SK-N-SH treated with all-trans-retinoic acid at 6 μM for 48 hours (cell line): ENCODE measurements around the gene CDNF.

Experiments
- ATAC-seq: fragments of 200-7000 bp; cut with Tn5 transposase; 3 replicates; pipeline ENCODE4 v1.9.1; 2020; ENCODE audit warnings: mild to moderate bottlenecking, moderate library complexity
- ARNTL ChIP-seq: fragments of 450-650 bp; formaldehyde crosslinking; IDR thresholded peaks from 2 replicates; pipeline ENCODE4 v1.5.0; 2020; ENCODE audit warnings: low read depth, mild to moderate bottlenecking, moderate library complexity, borderline replicate concordance
- BACH2 ChIP-seq: fragments of 250-450 bp; sonication (Bioruptor Pico); IDR thresholded peaks from 2 replicates; pipeline ENCODE4 v1.9.0; 2021; ENCODE audit warnings: mild to moderate bottlenecking, borderline replicate concordance
- CSDC2 ChIP-seq: fragments of 250-450 bp; sonication (Bioruptor Pico); IDR thresholded peaks from 2 replicates; pipeline ENCODE4 v1.5.0; 2020; ENCODE audit warnings: mild to moderate bottlenecking, moderate library complexity
- ESRRG ChIP-seq: fragments of 250-450 bp; sonication (Bioruptor Pico); IDR thresholded peaks from 2 replicates; pipeline ENCODE4 v1.6.1; 2021; ENCODE audit warnings: mild to moderate bottlenecking
- GLIS3 ChIP-seq: fragments of 250-450 bp; sonication (Bioruptor Pico); IDR thresholded peaks from 2 replicates; pipeline ENCODE4 v1.5.0; 2020; ENCODE audit warnings: mild to moderate bottlenecking, moderate library complexity
- ISL1 ChIP-seq: fragments of 250-450 bp; sonication (Bioruptor Pico); IDR thresholded peaks from 2 replicates; pipeline ENCODE4 v2.1.2; 2022; ENCODE audit warnings: mild to moderate bottlenecking, moderate library complexity
- OSR1 ChIP-seq: fragments of 250-450 bp; sonication (Bioruptor Pico); IDR thresholded peaks from 2 replicates; pipeline ENCODE4 v1.8.0; 2022; ENCODE audit warnings: moderate library complexity, mild to moderate bottlenecking, inconsistent platforms
- PPARA ChIP-seq: fragments of 250-450 bp; sonication (Bioruptor Pico); IDR thresholded peaks from 2 replicates; pipeline ENCODE4 v1.5.0; 2020; ENCODE audit warnings: mild to moderate bottlenecking, borderline replicate concordance
- RARB ChIP-seq: fragments of 250-450 bp; sonication (Bioruptor Pico); IDR thresholded peaks from 2 replicates; pipeline ENCODE4 v1.8.0; 2021; ENCODE audit warnings: mild to moderate bottlenecking, moderate library complexity
- SNAI2 ChIP-seq: fragments of 250-450 bp; sonication (Bioruptor Pico); IDR thresholded peaks from 2 replicates; pipeline ENCODE4 v1.5.0; 2020; ENCODE audit warnings: mild to moderate bottlenecking, moderate library complexity
- TCF4 ChIP-seq: fragments of 250-450 bp; sonication (Bioruptor Pico); IDR thresholded peaks from 2 replicates; pipeline ENCODE4 v1.8.0; 2021; ENCODE audit warnings: mild to moderate bottlenecking, moderate library complexity, borderline replicate concordance
- TOX ChIP-seq: fragments of 250-450 bp; sonication (Bioruptor Pico); IDR thresholded peaks from 2 replicates; pipeline ENCODE4 v1.8.0; 2021; ENCODE audit warnings: mild to moderate bottlenecking, moderate library complexity, borderline replicate concordance
- ZC3H10 ChIP-seq: fragments of 250-450 bp; sonication (Bioruptor Pico); IDR thresholded peaks from 2 replicates; pipeline ENCODE4 v1.5.1; 2021; ENCODE audit warnings: mild to moderate bottlenecking, moderate library complexity
- ZFP30 ChIP-seq: fragments of 450-650 bp; formaldehyde crosslinking; IDR thresholded peaks from 2 replicates; pipeline ENCODE4 v1.5.0; 2022; ENCODE audit warnings: mild to moderate bottlenecking, moderate library complexity
- ZNF70 ChIP-seq: fragments of 450-650 bp; formaldehyde crosslinking; IDR thresholded peaks from 2 replicates; pipeline ENCODE4 v1.5.0; 2020; ENCODE audit warnings: mild to moderate bottlenecking, moderate library complexity
- ZNF8 ChIP-seq: fragments of 450-650 bp; formaldehyde crosslinking; IDR thresholded peaks from 2 replicates; pipeline ENCODE4 v1.5.0; 2020; ENCODE audit warnings: mild to moderate bottlenecking, moderate library complexity
- TF ChIP-seq, protein P1 (sequence below): fragments of 250-450 bp; sonication (Bioruptor Pico); IDR thresholded peaks from 2 replicates; pipeline ENCODE4 v1.8.0; 2020; ENCODE audit warnings: mild to moderate bottlenecking, moderate library complexity, borderline replicate concordance
- TF ChIP-seq, protein P2 (sequence below): fragments of 250-450 bp; sonication (Bioruptor Pico); IDR thresholded peaks from 2 replicates; pipeline ENCODE4 v1.5.0; 2020; ENCODE audit warnings: mild to moderate bottlenecking, moderate library complexity
- TF ChIP-seq, protein P3 (sequence below): fragments of 250-450 bp; sonication (Bioruptor Pico); IDR thresholded peaks from 2 replicates; pipeline ENCODE4 v1.8.0; 2021; ENCODE audit warnings: low read depth, mild to moderate bottlenecking, moderate library complexity, borderline replicate concordance
- TF ChIP-seq, protein P4 (sequence below): fragments of 250-450 bp; sonication (Bioruptor Pico); IDR thresholded peaks from 2 replicates; pipeline ENCODE4 v1.5.1; 2021; ENCODE audit warnings: mild to moderate bottlenecking, moderate library complexity
- TF ChIP-seq, protein P5 (sequence below): fragments of 250-450 bp; sonication (Bioruptor Pico); IDR thresholded peaks from 2 replicates; pipeline ENCODE4 v1.5.1; 2020; ENCODE audit warnings: low read depth, mild to moderate bottlenecking, moderate library complexity

The CDNF gene

DNA sequence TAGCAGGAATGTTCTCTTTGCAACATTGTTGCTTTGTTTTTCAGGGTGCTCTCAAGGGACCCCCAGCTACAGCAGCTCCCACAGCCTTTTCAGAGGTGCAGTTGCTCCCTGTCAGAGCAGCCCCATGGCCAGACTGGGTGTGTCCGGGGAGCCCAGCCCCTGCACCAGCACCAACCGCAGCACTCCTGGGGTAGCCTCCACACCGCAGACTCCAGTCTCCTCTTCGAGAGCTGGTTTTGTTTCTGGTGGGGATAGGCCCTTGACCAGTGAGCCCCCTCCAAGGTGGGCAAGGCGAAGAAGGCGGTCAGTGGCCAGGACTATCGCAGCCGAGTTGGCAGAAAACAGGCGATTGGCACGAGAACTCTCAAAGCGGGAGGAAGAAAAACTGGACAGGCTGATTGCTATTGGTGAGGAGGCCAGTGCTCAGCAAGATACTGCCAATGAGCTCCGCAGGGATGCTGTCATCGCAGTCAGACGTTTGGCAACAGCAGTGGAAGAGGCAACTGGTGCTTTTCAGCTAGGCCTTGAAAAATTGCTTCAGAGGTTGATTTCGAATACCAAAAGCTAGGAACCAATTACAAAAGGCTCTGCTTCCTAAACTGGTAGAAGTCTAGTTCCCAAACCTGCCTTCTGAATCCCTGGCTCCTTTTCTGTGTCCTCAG is 5.6 kb upstream of the CDNF start:
- TF ChIP-seq ZC3H10 (no peak), PPARA (CRISPR knock-in tag) (no peak), OSR1 (CRISPR knock-in tag) (no peak), ZFP30 (CRISPR knock-in tag) (no peak), TOX (CRISPR knock-in tag) (no peak), CSDC2 (no peak), ESRRG (CRISPR knock-in tag) (no peak), TCF4 (CRISPR knock-in tag) (no peak), ZNF8 (no peak), SNAI2 (CRISPR knock-in tag) (no peak), RARB (CRISPR knock-in tag) (no peak), GLIS3 (CRISPR knock-in tag) (no peak)
- TF ChIP-seq, protein P1, sequence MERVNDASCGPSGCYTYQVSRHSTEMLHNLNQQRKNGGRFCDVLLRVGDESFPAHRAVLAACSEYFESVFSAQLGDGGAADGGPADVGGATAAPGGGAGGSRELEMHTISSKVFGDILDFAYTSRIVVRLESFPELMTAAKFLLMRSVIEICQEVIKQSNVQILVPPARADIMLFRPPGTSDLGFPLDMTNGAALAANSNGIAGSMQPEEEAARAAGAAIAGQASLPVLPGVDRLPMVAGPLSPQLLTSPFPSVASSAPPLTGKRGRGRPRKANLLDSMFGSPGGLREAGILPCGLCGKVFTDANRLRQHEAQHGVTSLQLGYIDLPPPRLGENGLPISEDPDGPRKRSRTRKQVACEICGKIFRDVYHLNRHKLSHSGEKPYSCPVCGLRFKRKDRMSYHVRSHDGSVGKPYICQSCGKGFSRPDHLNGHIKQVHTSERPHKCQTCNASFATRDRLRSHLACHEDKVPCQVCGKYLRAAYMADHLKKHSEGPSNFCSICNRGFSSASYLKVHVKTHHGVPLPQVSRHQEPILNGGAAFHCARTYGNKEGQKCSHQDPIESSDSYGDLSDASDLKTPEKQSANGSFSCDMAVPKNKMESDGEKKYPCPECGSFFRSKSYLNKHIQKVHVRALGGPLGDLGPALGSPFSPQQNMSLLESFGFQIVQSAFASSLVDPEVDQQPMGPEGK (CRISPR knock-in tag) = no peak
- TF ChIP-seq, protein P2, sequence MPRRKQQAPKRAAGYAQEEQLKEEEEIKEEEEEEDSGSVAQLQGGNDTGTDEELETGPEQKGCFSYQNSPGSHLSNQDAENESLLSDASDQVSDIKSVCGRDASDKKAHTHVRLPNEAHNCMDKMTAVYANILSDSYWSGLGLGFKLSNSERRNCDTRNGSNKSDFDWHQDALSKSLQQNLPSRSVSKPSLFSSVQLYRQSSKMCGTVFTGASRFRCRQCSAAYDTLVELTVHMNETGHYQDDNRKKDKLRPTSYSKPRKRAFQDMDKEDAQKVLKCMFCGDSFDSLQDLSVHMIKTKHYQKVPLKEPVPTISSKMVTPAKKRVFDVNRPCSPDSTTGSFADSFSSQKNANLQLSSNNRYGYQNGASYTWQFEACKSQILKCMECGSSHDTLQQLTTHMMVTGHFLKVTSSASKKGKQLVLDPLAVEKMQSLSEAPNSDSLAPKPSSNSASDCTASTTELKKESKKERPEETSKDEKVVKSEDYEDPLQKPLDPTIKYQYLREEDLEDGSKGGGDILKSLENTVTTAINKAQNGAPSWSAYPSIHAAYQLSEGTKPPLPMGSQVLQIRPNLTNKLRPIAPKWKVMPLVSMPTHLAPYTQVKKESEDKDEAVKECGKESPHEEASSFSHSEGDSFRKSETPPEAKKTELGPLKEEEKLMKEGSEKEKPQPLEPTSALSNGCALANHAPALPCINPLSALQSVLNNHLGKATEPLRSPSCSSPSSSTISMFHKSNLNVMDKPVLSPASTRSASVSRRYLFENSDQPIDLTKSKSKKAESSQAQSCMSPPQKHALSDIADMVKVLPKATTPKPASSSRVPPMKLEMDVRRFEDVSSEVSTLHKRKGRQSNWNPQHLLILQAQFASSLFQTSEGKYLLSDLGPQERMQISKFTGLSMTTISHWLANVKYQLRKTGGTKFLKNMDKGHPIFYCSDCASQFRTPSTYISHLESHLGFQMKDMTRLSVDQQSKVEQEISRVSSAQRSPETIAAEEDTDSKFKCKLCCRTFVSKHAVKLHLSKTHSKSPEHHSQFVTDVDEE = no peak
- TF ChIP-seq, protein P3, sequence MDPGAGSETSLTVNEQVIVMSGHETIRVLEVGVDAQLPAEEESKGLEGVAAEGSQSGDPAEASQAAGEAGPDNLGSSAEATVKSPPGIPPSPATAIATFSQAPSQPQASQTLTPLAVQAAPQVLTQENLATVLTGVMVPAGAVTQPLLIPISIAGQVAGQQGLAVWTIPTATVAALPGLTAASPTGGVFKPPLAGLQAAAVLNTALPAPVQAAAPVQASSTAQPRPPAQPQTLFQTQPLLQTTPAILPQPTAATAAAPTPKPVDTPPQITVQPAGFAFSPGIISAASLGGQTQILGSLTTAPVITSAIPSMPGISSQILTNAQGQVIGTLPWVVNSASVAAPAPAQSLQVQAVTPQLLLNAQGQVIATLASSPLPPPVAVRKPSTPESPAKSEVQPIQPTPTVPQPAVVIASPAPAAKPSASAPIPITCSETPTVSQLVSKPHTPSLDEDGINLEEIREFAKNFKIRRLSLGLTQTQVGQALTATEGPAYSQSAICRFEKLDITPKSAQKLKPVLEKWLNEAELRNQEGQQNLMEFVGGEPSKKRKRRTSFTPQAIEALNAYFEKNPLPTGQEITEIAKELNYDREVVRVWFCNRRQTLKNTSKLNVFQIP (CRISPR knock-in tag) = no peak
- TF ChIP-seq, protein P4, sequence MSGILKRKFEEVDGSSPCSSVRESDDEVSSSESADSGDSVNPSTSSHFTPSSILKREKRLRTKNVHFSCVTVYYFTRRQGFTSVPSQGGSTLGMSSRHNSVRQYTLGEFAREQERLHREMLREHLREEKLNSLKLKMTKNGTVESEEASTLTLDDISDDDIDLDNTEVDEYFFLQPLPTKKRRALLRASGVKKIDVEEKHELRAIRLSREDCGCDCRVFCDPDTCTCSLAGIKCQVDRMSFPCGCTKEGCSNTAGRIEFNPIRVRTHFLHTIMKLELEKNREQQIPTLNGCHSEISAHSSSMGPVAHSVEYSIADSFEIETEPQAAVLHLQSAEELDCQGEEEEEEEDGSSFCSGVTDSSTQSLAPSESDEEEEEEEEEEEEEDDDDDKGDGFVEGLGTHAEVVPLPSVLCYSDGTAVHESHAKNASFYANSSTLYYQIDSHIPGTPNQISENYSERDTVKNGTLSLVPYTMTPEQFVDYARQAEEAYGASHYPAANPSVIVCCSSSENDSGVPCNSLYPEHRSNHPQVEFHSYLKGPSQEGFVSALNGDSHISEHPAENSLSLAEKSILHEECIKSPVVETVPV (CRISPR knock-in tag) = no peak
- TF ChIP-seq, protein P5, sequence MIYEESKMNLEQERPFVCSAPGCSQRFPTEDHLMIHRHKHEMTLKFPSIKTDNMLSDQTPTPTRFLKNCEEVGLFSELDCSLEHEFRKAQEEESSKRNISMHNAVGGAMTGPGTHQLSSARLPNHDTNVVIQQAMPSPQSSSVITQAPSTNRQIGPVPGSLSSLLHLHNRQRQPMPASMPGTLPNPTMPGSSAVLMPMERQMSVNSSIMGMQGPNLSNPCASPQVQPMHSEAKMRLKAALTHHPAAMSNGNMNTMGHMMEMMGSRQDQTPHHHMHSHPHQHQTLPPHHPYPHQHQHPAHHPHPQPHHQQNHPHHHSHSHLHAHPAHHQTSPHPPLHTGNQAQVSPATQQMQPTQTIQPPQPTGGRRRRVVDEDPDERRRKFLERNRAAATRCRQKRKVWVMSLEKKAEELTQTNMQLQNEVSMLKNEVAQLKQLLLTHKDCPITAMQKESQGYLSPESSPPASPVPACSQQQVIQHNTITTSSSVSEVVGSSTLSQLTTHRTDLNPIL (CRISPR knock-in tag) = no peak
- TF ChIP-seq, all 23 proteins: peak for 0
- no peak for ATAC-seq

DNA sequence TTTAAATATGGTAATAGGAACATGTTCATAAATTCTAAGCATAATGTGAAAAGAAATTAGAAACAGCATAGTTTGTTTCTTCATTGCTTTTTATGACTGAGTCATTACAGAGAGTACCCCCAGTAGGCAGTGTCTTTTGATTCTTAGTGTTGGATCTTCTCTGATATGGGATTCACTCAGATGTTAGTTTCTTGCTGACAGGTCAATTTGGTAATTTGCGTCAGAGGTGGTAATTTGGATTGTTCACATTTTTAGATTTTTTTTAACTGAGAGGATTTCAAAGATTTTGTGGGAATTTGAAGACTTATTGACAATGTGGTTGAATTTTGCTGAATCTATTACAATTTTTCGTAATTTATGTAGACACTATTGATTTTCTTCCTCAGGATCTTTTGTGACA is 2.3 kb upstream of the CDNF start:
- ATAC-seq = no peak
- no peak for TF ChIP-seq ZNF70 (CRISPR knock-in tag)
- no peak for TF ChIP-seq ZFP30 (CRISPR knock-in tag)
- TF ChIP-seq BACH2 (CRISPR knock-in tag) = no peak
- TF ChIP-seq ARNTL (CRISPR knock-in tag) = no peak
- TF ChIP-seq ESRRG (CRISPR knock-in tag) = no peak
- TF ChIP-seq ISL1 = no peak
- no peak for TF ChIP-seq SNAI2 (CRISPR knock-in tag)
- TF ChIP-seq ZNF8 = no peak
- TF ChIP-seq, protein P4 (CRISPR knock-in tag) = no peak
- TF ChIP-seq, protein P1 (CRISPR knock-in tag) = no peak
- no peak for TF ChIP-seq TCF4 (CRISPR knock-in tag)
